ENCODE data around the gene NPAS3. TPM values are rescaled to one million over a fixed set of nuclear protein-coding genes. Genes with fewer than 3 reads are reported as not detected.

The NPAS3 gene
- total RNA-seq, 1 donor from 2014 or later = 2.4 TPM

- H3K9me3 Mint-ChIP-seq (ENCODE audit: unreplicated experiment) = no peaks in the 10 kb centered on the region
- no peaks in the 10 kb centered on the region for H3K36me3 Mint-ChIP-seq (ENCODE audit: unreplicated experiment)
- peaks cover 2% of the 10 kb centered on the region for H3K27me3 Mint-ChIP-seq (ENCODE audit: unreplicated experiment)
- H3K4me3 Mint-ChIP-seq (ENCODE audit: unreplicated experiment) = no peak overlapping the region
- no peak for TF ChIP-seq CTCF (IDR thresholded peaks at IDR 0.05)
- no peak overlapping the region for H3K27ac Mint-ChIP-seq (ENCODE audit: unreplicated experiment)
- no peaks in the 10 kb centered on the region for H3K4me1 Mint-ChIP-seq (ENCODE audit: unreplicated experiment)
- no peak for DNase-seq (ENCODE audit: extremely low spot score, unreplicated experiment)
These were observed 268.9 kb downstream of the NPAS3 start for GRCh38 chr14:33207467-33208017.

- TF ChIP-seq CTCF (IDR thresholded peaks at IDR 0.05) = no peak
- DNase-seq (ENCODE audit: extremely low spot score, unreplicated experiment) = no peak
- Mint-ChIP-seq H3K27ac (ENCODE audit: unreplicated experiment) (no peak overlapping the region), H3K27me3 (ENCODE audit: unreplicated experiment) (peaks cover 2% of the 10 kb centered on the region), H3K36me3 (ENCODE audit: unreplicated experiment) (no peaks in the 10 kb centered on the region), H3K4me3 (ENCODE audit: unreplicated experiment) (no peak overlapping the region), H3K4me1 (ENCODE audit: unreplicated experiment) (no peaks in the 10 kb centered on the region), H3K9me3 (ENCODE audit: unreplicated experiment) (no peaks in the 10 kb centered on the region)
These were observed 271.6 kb downstream of the NPAS3 start for GRCh38 chr14:33210311-33210710.

GRCh38 chr14:33218026-33218425, 279.3 kb downstream of the NPAS3 start:
- H3K27me3 Mint-ChIP-seq (ENCODE audit: unreplicated experiment) = peaks cover 9% of the 10 kb centered on the region
- no peak overlapping the region for H3K4me3 Mint-ChIP-seq (ENCODE audit: unreplicated experiment)
- peak; percentile 18 for TF ChIP-seq CTCF (IDR thresholded peaks at IDR 0.05)
- H3K27ac Mint-ChIP-seq (ENCODE audit: unreplicated experiment) = no peak overlapping the region
- no peaks in the 10 kb centered on the region for H3K4me1 Mint-ChIP-seq (ENCODE audit: unreplicated experiment)
- DNase-seq (ENCODE audit: extremely low spot score, unreplicated experiment) = no peak
- H3K9me3 Mint-ChIP-seq (ENCODE audit: unreplicated experiment) = no peaks in the 10 kb centered on the region
- H3K36me3 Mint-ChIP-seq (ENCODE audit: unreplicated experiment) = no peaks in the 10 kb centered on the region

GRCh38 chr14:33219957-33220356, 281.3 kb downstream of the NPAS3 start:
- no peak for DNase-seq (ENCODE audit: extremely low spot score, unreplicated experiment)
- Mint-ChIP-seq H3K36me3 (ENCODE audit: unreplicated experiment) (no peaks in the 10 kb centered on the region), H3K9me3 (ENCODE audit: unreplicated experiment) (no peaks in the 10 kb centered on the region), H3K27me3 (ENCODE audit: unreplicated experiment) (peaks cover 11% of the 10 kb centered on the region), H3K4me3 (ENCODE audit: unreplicated experiment) (no peak overlapping the region), H3K27ac (ENCODE audit: unreplicated experiment) (no peak overlapping the region), H3K4me1 (ENCODE audit: unreplicated experiment) (no peaks in the 10 kb centered on the region)
- TF ChIP-seq CTCF (IDR thresholded peaks at IDR 0.05) = no peak

- TF ChIP-seq CTCF (IDR thresholded peaks at IDR 0.05) = no peak
These were observed 290.7 kb downstream of the NPAS3 start for GRCh38 chr14:33229269-33229929.

More at GRCh38 chr14:33229269-33229929, 290.7 kb downstream of the NPAS3 start:
- Mint-ChIP-seq H3K4me3 (ENCODE audit: unreplicated experiment) (no peak overlapping the region), H3K36me3 (ENCODE audit: unreplicated experiment) (no peaks in the 10 kb centered on the region), H3K27ac (ENCODE audit: unreplicated experiment) (no peak overlapping the region), H3K4me1 (ENCODE audit: unreplicated experiment) (peaks cover 3% of the 10 kb centered on the region), H3K27me3 (ENCODE audit: unreplicated experiment) (peaks cover 10% of the 10 kb centered on the region), H3K9me3 (ENCODE audit: unreplicated experiment) (no peaks in the 10 kb centered on the region)
- no peak for DNase-seq (ENCODE audit: extremely low spot score, unreplicated experiment)
